Colonic mucosa (tissue), 4 donors: Measurements from ENCODE around the gene GJA5. TPM values are rescaled to one million over a fixed set of nuclear protein-coding genes. Genes with fewer than 3 reads are reported as not detected.

Experiments used
- DNase-seq: peaks from one replicate; pipeline ENCODE4 v3.0.0-alpha.2; 2020
- H3K27ac ChIP-seq: fragments of 200-600 bp; one replicate; pipeline ENCODE4 v1.8.0; 2021
- H3K27me3 ChIP-seq: fragments of 200-600 bp; one replicate; pipeline ENCODE4 v1.8.0; 2021
- H3K36me3 ChIP-seq: fragments of 200-600 bp; one replicate; pipeline ENCODE4 v1.8.0; 2021
- H3K4me1 ChIP-seq: fragments of 200-600 bp; one replicate; pipeline ENCODE4 v1.8.0; 2021; ENCODE audit warnings: mild to moderate bottlenecking
- H3K4me3 ChIP-seq: fragments of 200-600 bp; one replicate; pipeline ENCODE4 v1.8.0; 2021
- H3K9ac ChIP-seq, 2 donors: one replicate each; pipeline ENCODE4 v1.7.0; 2013; ENCODE audit warnings: control low read depth in 2 of 2, low read depth in 2 of 2, low read length in 2 of 2
- H3K9me3 ChIP-seq: fragments of 200-600 bp; one replicate; pipeline ENCODE4 v1.8.0; 2021
- CTCF ChIP-seq: fragments of 200-600 bp; IDR thresholded peaks from one replicate; pipeline ENCODE4 v1.8.0; 2022; ENCODE audit warnings: antibody characterized with exemption, mild to moderate bottlenecking
- intact Hi-C: fragments of 100-400 bp; cut with DNase I; formaldehyde crosslinking; loops from one replicate; pipeline ENCODE4 v1.14.1; 2022
- total RNA-seq, 2 donors: library from RNA; stranded (reverse); fragmentation: NEBNext Ultra II Directional in 1 of 2; extraction: Animal tissue kit (Norgen Biotek cat#: 25700) in 1 of 2; gene quantifications; one replicate each; pipeline ENCODE4 v1.2.1, GENCODE V29; 2021
- donor health status: healthy.
- donor health status: DM: no; HTN: no; CAD: no.
- donor health status: DM: no; HTN: no; CAD: no.

GJA5 gene
- total RNA-seq, 2 donors from 2014 or later = 1.1 to 4.8 TPM

- Histone ChIP-seq H3K27me3 (no peaks in the 10 kb centered on the region), H3K9ac (no peak overlapping the region), H3K9me3 (no peaks in the 10 kb centered on the region), H3K4me1 (peaks cover 11% of the 10 kb centered on the region), H3K27ac (no peak overlapping the region), H3K4me3 (no peak overlapping the region), H3K36me3 (no peaks in the 10 kb centered on the region)
- intact Hi-C loops = loop anchor here (10.0 kb wide), 1 partner anchor 174 kb away; no protein-coding TSS in a partner anchor
- no peak for TF ChIP-seq CTCF
- no peak for DNase-seq
Observed at GRCh38 chr1:147720557-147720956, 39.8 kb downstream of the GJA5 start.

GRCh38 chr1:147719711-147720225 lies 40.6 kb downstream of the GJA5 start:
- H3K27me3 ChIP-seq = no peaks in the 10 kb centered on the region
- DNase-seq = no peak
- TF ChIP-seq CTCF = no peak
- no peaks in the 10 kb centered on the region for H3K9me3 ChIP-seq
- no peak overlapping the region for H3K27ac ChIP-seq
- peaks cover 11% of the 10 kb centered on the region for H3K4me1 ChIP-seq
- intact Hi-C loops = loop anchor here (10.0 kb wide), 1 partner anchor 175 kb away; no protein-coding TSS in a partner anchor
- H3K9ac ChIP-seq = no peak overlapping the region
- H3K36me3 ChIP-seq = no peaks in the 10 kb centered on the region
- H3K4me3 ChIP-seq = no peak overlapping the region

GRCh38 chr1:147719029-147719698 lies 41.2 kb downstream of the GJA5 start:
- no peak overlapping the region for H3K9ac ChIP-seq
- no peak overlapping the region for H3K27ac ChIP-seq
- intact Hi-C loops = no loop called here
- H3K4me1 ChIP-seq = peaks cover 11% of the 10 kb centered on the region
- no peak for TF ChIP-seq CTCF
- H3K9me3 ChIP-seq = no peaks in the 10 kb centered on the region
- DNase-seq = no peak
- H3K36me3 ChIP-seq = no peaks in the 10 kb centered on the region
- H3K27me3 ChIP-seq = no peaks in the 10 kb centered on the region
- H3K4me3 ChIP-seq = no peak overlapping the region

GRCh38 chr1:147717706-147718097 lies 42.7 kb downstream of the GJA5 start:
- no peaks in the 10 kb centered on the region for H3K36me3 ChIP-seq
- peak; percentile 70 for DNase-seq
- intact Hi-C loops = no loop called here
- H3K9me3 ChIP-seq = no peaks in the 10 kb centered on the region
- no peak overlapping the region for H3K9ac ChIP-seq
- no peak overlapping the region for H3K4me3 ChIP-seq
- H3K27ac ChIP-seq = peak overlapping the region; percentile 87
- no peak for TF ChIP-seq CTCF
- no peaks in the 10 kb centered on the region for H3K27me3 ChIP-seq
- H3K4me1 ChIP-seq = peaks cover 8% of the 10 kb centered on the region

GRCh38 chr1:147717051-147717705 lies 43.2 kb downstream of the GJA5 start:
- Histone ChIP-seq H3K4me3 (no peak overlapping the region), H3K27me3 (no peaks in the 10 kb centered on the region), H3K36me3 (no peaks in the 10 kb centered on the region), H3K27ac (peak overlapping the region; percentile 87), H3K9ac (no peak overlapping the region), H3K9me3 (no peaks in the 10 kb centered on the region), H3K4me1 (peaks cover 8% of the 10 kb centered on the region)
- no peak for TF ChIP-seq CTCF
- intact Hi-C loops = no loop called here
- peak; percentile 90 for DNase-seq
